HepG2 (cell line): Measurements from ENCODE around the gene SNX2. TPM values are rescaled to one million over a fixed set of nuclear protein-coding genes. Genes with fewer than 3 reads are reported as not detected.

Experiments used
- DR1 ChIP-seq: sonication (generic); formaldehyde crosslinking; IDR thresholded peaks from 2 replicates; pipeline ENCODE4 v1.8.0; 2021; ENCODE audit warnings: mild to moderate bottlenecking, missing genetic modification reagents, inconsistent platforms
- ETV5 ChIP-seq: IDR thresholded peaks from 2 replicates; pipeline ENCODE4 v1.6.1; 2018; ENCODE audit warnings: missing biosample characterization, missing genetic modification reagents, inconsistent platforms, borderline replicate concordance
- FOXJ3 ChIP-seq: sonication (generic); formaldehyde crosslinking; IDR thresholded peaks from 2 replicates; pipeline ENCODE4 v1.4.0; 2020; ENCODE audit warnings: missing genetic modification reagents, mild to moderate bottlenecking, borderline replicate concordance
- HOXA3 ChIP-seq: sonication (generic); formaldehyde crosslinking; IDR thresholded peaks from 2 replicates; pipeline ENCODE4 v1.5.0; 2020; ENCODE audit warnings: missing genetic modification reagents
- MTERF4 ChIP-seq: sonication (generic); formaldehyde crosslinking; IDR thresholded peaks from 2 replicates; pipeline ENCODE4 v1.8.0; 2023; ENCODE audit warnings: mild to moderate bottlenecking, missing genetic modification reagents
- MTF2 ChIP-seq: sonication (generic); formaldehyde crosslinking; IDR thresholded peaks from 2 replicates; pipeline ENCODE4 v1.5.0; 2020; ENCODE audit warnings: missing genetic modification reagents, borderline replicate concordance
- NCOR1 ChIP-seq: fragments of 200-600 bp; sonication (generic); IDR thresholded peaks from 2 replicates; pipeline ENCODE4 v1.7.0; 2017; ENCODE audit warnings: antibody characterized with exemption, low read length, borderline replicate concordance
- NFYC ChIP-seq: IDR thresholded peaks from 2 replicates; pipeline ENCODE4 v1.6.1; 2016; ENCODE audit warnings: missing genetic modification reagents, missing compliant biosample characterization
- PHF21A ChIP-seq: sonication (generic); formaldehyde crosslinking; IDR thresholded peaks from 2 replicates; pipeline ENCODE4 v1.5.0; 2020; ENCODE audit warnings: mild to moderate bottlenecking, missing genetic modification reagents
- RBFOX2 ChIP-seq: fragments of 200-400 bp; formaldehyde crosslinking; IDR thresholded peaks from 2 replicates; pipeline ENCODE4 v1.6.1; 2017; ENCODE audit warnings: low read depth, mild to moderate bottlenecking, low read length
- RFX3 ChIP-seq: IDR thresholded peaks from 2 replicates; pipeline ENCODE4 v1.6.1; 2016; ENCODE audit warnings: missing biosample characterization, missing genetic modification reagents
- SOX13 ChIP-seq, 3 experiments: fragments of 450-650 bp in 1 of 3; sonication (generic) in 1 of 3; formaldehyde crosslinking in 1 of 3; IDR thresholded peaks in 2 of 3; conservative IDR thresholded peaks in 1 of 3; 2 replicates each; pipeline versions ENCODE4 v1.5.0 to v1.6.1; 2016 to 2020; ENCODE audit warnings: antibody characterized with exemption in 1 of 3, mild to moderate bottlenecking in 1 of 3, missing compliant biosample characterization in 1 of 3, missing genetic modification reagents in 1 of 3, moderate library complexity in 1 of 3
- SOX6 ChIP-seq, 2 experiments: fragments of 450-650 bp in 1 of 2; sonication (generic) in 1 of 2; formaldehyde crosslinking in 1 of 2; IDR thresholded peaks; 2 replicates each; pipeline versions ENCODE4 v1.4.0 to v1.6.1; 2017 to 2020; ENCODE audit warnings: antibody characterized with exemption in 1 of 2, mild to moderate bottlenecking in 1 of 2, missing genetic modification reagents in 1 of 2
- ZBTB14 ChIP-seq: sonication (generic); formaldehyde crosslinking; IDR thresholded peaks from 2 replicates; pipeline ENCODE4 v1.4.0; 2020; ENCODE audit warnings: missing genetic modification reagents
- ZBTB8A ChIP-seq: sonication (generic); formaldehyde crosslinking; IDR thresholded peaks from 2 replicates; pipeline ENCODE4 v1.4.0; 2020; ENCODE audit warnings: mild to moderate bottlenecking, low read depth, missing genetic modification reagents, borderline replicate concordance
- ZFX ChIP-seq: sonication (generic); formaldehyde crosslinking; IDR thresholded peaks from 2 replicates; pipeline ENCODE4 v1.4.0; 2020; ENCODE audit warnings: mild to moderate bottlenecking, low read depth, missing genetic modification reagents, moderate library complexity
- ZNF18 ChIP-seq: sonication (generic); formaldehyde crosslinking; IDR thresholded peaks from 2 replicates; pipeline ENCODE4 v1.8.0; 2022; ENCODE audit warnings: mild to moderate bottlenecking, missing genetic modification reagents; ENCODE audit not compliant: insufficient replicate concordance
- ZNF234 ChIP-seq: sonication (generic); formaldehyde crosslinking; conservative IDR thresholded peaks from 2 replicates; pipeline ENCODE4 v1.5.1; 2020; ENCODE audit warnings: mild to moderate bottlenecking, missing genetic modification reagents
- ZNF3 ChIP-seq: IDR thresholded peaks from 2 replicates; pipeline ENCODE4 v1.7.0; 2017; ENCODE audit warnings: inconsistent platforms
- ZNF451 ChIP-seq: sonication (generic); formaldehyde crosslinking; IDR thresholded peaks from 2 replicates; pipeline ENCODE4 v1.5.0; 2020; ENCODE audit warnings: mild to moderate bottlenecking, missing genetic modification reagents
- ZNF776 ChIP-seq: sonication (generic); formaldehyde crosslinking; IDR thresholded peaks from 2 replicates; pipeline ENCODE4 v1.4.0; 2020; ENCODE audit warnings: mild to moderate bottlenecking, missing genetic modification reagents
- ZNF879 ChIP-seq: sonication (generic); formaldehyde crosslinking; IDR thresholded peaks from 2 replicates; pipeline ENCODE4 v1.8.1; 2023; ENCODE audit warnings: missing genetic modification reagents
- polyA plus RNA-seq, 8 experiments: library from polyadenylated mRNA; depleted of rRNA in 3 of 8; stranded (reverse) in 7 of 8; unstranded in 1 of 8; fragments of >200 nt; fragmentation: Illumina TruSeq in 4 of 8; extraction: Trizol in 4 of 8; gene quantifications; 2 replicates each; pipeline versions ENCODE4 v1.2.1 to v1.2.3, GENCODE V29; 2011 to 2016; ENCODE audit warnings: low read depth in 4 of 8, missing spikeins in 1 of 8, mixed read lengths in 1 of 8; ENCODE audit not compliant: insufficient read depth in 1 of 8
- total RNA-seq, 5 experiments: library from RNA; depleted of rRNA; stranded (reverse); fragments of >200 nt; fragmentation: Illumina TruSeq; extraction: Trizol; gene quantifications; 2 replicates each; pipeline ENCODE4 v1.2.3, GENCODE V29; 2016; ENCODE audit warnings: low read depth in 1 of 5
- TF ChIP-seq, protein P1 (sequence below): sonication (generic); formaldehyde crosslinking; IDR thresholded peaks from 2 replicates; pipeline ENCODE4 v1.5.0; 2020; ENCODE audit warnings: missing genetic modification reagents

Gene SNX2
- total and polyA plus RNA-seq, 2 of the 13 experiments (the other 11 are each of a cell fraction or from before 2014, with no cell fraction given), result 26.4 to 78.8 TPM

DNA sequence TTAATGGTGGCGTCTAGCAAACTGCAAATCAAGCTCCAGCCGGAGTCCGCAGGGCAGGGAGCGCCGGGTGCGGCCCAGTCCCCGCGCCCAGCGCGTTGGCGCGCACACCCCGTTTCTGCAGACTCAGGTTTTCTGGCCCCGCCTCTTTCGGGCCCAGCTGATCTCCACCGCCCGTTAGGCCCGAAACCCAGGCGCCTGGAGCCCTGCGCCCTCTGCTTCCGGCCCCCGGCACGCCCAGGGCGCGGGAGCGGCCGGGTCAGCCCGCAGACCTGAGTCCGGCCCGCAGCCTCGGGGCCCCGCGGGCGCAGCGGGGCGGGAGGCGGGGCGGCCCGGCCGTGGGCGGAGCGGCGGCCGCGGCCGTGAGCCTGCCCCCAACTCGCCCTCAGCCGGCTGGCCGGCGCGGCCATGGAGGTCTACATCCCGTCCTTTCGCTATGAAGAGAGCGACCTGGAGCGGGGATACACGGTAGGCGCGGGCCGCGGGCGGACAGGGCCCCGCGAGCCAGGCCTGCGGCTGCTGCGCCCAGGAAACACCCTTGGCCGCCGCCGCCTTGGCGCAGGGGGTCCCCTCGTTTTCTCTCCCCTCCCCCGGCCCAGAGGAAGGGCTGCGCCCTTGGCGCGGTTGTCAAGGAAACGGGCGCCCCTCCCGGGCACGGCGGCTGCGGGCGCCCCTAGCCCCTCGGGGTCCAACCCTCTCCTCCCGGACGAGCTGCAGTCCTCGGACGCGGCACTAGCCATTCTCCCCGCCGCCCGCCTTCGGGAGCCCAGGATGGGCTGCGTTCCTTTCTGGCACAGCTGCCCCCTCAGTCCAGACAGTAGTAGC, 70.6 kb downstream of the SNX2 start, which contains the start of gene SNX24 (continued):
- no peak for TF ChIP-seq NFYC (CRISPR knock-in tag)
- 0 out of 2 replicates have a peak, but pooled peaks have one; percentile 43 for TF ChIP-seq ZNF879 (CRISPR knock-in tag)
- TF ChIP-seq RBFOX2, result peak; percentile 74
- TF ChIP-seq ZNF451 (CRISPR knock-in tag), result peak; percentile 49; the same call in 1 of the 2 replicates
- TF ChIP-seq MTERF4, result no peak
- peak; percentile 64 for TF ChIP-seq ZBTB14
- no peak for TF ChIP-seq SOX6 (IDR thresholded peaks at IDR 0.05)
- no peak; the same call in 1 of the 2 replicates for TF ChIP-seq SOX6 (CRISPR knock-in tag; IDR thresholded peaks at IDR 0.05)
- peak; percentile 93 for TF ChIP-seq ZFX (CRISPR knock-in tag)
- peak; percentile 74 for TF ChIP-seq HOXA3 (CRISPR knock-in tag)
- peak; percentile 100 for TF ChIP-seq ZBTB8A (CRISPR knock-in tag)
- peak; percentile 90 for TF ChIP-seq ETV5 (CRISPR knock-in tag)
- no peak; the same call in 1 of the 2 replicates for TF ChIP-seq NCOR1
- TF ChIP-seq, protein P1, sequence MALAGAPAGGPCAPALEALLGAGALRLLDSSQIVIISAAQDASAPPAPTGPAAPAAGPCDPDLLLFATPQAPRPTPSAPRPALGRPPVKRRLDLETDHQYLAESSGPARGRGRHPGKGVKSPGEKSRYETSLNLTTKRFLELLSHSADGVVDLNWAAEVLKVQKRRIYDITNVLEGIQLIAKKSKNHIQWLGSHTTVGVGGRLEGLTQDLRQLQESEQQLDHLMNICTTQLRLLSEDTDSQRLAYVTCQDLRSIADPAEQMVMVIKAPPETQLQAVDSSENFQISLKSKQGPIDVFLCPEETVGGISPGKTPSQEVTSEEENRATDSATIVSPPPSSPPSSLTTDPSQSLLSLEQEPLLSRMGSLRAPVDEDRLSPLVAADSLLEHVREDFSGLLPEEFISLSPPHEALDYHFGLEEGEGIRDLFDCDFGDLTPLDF (CRISPR knock-in tag), result peak; percentile 67; the same call in 1 of the 2 replicates
- peak; percentile 58; the same call in 1 of the 2 replicates for TF ChIP-seq RFX3 (CRISPR knock-in tag)
- TF ChIP-seq PHF21A, result peak; percentile 87
- no peak for TF ChIP-seq DR1
- TF ChIP-seq ZNF234 (CRISPR knock-in tag), result no peak
- TF ChIP-seq ZNF18 (CRISPR knock-in tag), result peak; percentile 81
- TF ChIP-seq ZNF776 (CRISPR knock-in tag), result no peak
- TF ChIP-seq ZNF3 (CRISPR knock-in tag), result no peak
- no peak for TF ChIP-seq FOXJ3
- no peak for TF ChIP-seq SOX13 (IDR thresholded peaks at IDR 0.05)
- peak in 1 of 2 experiments; percentile 20; a peak in 1 of 4 replicates for TF ChIP-seq SOX13 (CRISPR knock-in tag; conservative IDR thresholded peaks at IDR 0.05 in 1 of 2, IDR thresholded peaks at IDR 0.05 in 1 of 2)
- TF ChIP-seq MTF2 (CRISPR knock-in tag), result no peak
